ENCODE results near the gene OLFML2A.

The OLFML2A gene

DNA sequence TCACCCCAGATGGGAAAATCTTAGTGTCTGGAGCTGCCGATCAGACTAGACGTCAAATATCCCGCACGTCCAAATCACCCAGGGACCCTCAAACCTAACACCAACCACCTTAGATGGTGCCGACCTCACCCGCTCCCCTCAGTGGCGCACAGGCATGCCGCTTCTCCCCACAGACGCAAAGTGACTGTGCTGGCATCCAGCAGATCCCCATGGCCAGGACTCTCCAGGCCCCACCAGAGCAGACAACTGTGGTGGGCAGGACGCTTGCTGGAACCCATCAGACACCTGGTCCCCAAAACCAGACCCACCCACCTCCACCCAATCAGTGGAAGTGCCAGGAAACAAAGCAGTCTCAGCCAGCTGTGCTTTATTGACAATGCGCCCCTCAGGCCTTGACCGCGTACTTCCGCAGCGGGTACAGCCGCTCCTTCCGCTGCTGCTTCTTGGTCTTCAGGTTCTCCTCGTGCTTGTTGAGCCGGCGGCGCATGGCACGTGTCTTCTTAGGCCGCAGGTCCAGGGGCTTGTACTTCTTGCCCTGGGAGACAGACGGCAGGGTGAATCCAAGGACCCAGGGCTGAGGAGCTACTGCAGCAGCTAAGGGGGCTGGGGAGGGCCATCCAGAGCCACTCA lies 80.7 kb downstream of the OLFML2A start:
- DNase-seq, result no peak

DNA sequence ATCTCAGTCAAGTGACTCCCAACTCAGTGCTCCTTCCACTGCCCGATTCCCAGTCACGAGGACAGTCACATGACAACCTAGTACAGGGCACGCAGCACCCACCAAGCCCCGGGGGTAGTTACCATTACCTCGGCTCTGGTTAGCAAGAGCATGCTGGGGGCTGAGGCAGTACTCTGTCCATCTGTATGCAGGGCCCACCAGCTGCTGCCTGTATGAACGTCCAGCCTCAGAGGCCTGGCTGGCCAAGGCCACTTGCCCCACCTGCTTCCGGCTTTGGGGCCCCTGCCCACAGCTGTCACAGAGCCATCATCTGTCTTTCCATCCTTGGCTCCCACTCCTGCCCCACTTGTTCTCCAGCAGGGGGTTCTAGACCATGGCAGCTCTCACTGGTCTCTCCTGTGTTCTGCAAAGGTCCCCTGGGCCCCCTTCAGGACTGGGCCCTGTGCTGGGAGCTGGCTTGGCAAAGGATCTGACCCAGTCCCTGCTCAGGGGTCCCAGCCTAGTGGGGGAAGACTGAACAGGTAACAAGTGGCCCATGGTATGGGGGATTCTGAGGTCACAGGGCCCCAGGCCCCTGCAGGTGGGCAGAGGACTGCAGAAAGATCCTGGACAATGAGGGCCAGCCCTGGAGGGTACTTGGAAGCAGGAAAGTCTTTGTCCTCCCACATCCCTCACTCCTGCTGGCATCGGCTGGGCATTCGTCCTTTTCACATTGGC lies 81.6 kb downstream of the OLFML2A start:
- DNase-seq, result no peak

DNA sequence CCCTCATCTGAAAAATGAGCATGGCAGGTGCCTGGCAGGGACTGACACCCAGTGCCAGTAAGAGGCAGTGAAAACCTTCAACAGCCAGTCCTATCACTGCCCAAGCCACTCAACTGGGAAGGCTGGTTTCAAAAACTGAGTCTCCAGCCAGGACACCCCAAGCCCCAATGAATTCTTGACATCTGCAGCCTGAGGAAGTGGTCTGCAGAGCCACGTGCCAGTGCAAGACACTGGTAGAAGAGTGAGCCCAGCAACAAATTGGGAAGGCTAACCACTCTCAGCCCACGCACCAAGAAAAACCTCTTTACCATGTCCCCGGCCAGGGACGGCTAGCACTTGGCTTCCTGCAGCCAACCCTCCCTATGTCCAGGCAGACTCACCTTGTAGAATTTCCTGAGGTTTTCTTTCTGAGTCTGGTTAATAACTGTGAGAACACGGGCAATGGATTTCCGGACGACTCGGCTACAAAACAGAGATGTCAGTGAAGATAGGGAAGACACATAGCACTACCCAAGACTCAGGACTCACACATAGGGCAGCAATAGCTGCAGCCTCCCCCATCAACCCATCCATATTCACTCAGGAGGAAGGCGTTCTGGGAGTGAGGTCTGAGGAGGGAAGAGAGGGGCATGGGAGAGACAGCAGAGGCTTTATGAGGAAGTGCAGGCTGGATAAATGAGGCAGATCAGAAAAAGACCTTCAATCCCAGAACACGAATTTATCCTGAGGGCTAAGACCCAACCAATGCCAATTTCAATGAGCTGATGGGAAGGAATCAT lies 83.1 kb downstream of the OLFML2A start:
- DNase-seq, result no peak

DNA sequence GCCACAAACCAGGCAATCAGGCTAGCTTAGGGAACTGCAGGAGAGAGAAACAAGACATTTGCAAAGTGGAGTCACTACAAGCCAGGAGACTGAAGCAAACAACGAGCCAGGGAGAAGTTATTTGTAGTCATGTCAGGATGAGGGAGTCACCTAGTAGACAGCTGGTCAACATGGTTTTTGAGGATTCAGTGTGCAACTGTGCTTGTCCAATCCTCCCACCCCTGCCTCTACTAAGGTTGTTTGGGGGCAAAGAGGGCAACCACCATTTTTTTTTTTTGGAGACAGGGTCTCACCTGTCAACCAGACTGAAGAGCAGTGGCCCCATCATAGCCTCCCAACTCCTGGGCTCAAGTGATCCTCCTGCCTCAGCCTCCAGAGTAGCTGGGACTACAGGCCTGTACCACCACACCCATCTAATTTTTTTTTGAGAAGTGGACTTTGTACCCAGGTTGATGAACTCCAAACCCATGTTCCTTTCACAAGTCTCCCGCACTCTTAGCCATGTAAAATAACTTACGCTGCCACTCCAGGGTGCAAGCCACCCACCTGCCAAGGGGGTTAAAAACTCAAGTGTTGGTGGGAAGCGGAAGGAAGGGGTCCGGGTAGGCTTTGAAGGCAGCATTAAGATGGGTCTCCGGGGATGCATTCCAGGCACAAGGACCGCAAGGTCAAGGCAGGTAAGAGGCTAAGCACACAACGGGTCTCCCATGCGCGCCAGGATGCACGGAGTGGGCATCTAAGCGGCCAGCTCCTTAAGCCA lies 83.8 kb downstream of the OLFML2A start:
- no peak for DNase-seq

DNA sequence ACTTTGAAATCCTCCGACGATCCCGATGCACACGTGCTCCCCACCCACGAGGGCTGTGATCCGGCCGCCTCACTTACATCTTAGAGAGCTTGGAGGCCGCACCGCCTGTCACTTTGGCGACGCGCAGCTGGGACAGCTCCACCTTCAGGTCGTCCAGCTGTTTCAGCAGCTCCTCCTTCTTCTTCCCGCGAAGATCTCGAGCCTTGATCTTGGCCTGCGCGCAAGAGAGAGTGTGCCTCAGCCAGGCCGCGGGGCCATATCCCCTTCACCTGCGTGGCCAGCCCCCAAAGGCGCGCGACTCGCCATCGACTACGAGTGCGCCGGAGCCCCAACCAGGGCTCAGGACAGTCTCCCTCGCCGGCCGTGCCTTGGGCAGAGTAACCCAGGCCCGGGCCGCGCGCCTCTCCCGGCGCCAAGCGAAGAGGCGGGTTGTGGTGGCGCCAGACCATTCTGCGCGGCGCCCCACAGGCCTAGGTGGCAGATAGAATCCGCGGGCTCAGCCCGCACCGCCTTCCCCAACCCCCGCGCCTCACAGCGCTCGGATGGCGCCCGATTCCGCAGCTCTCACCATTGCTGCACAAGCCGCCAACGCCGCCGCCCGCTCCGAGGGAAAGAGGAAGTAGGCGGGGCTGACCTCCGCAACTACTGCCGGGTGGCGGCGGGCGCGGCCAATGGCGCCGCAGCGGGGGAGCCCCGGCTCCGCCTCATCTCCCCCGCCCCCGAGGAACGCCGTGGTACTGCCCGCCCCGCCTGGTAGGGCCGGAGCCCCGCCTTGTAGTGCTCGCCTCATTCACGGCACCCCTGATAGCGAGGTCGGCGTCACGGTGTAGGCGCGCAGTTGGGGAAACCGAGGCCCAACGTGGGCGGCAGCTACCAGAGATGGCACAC lies 84.7 kb downstream of the OLFML2A start, which contains the start of the genes ARPC5L and RPL35:
TSS of gene ARPC5L (plus strand) at position 789 of the 888 bp plus-strand sequence. CDS start 7,161 bp downstream, outside the sequence.
TSS of gene RPL35 (minus strand) at position 616 of the 888 bp plus-strand sequence. CDS start at position 571, 45 bp downstream.
- DNase-seq, result peak; percentile 89

DNA sequence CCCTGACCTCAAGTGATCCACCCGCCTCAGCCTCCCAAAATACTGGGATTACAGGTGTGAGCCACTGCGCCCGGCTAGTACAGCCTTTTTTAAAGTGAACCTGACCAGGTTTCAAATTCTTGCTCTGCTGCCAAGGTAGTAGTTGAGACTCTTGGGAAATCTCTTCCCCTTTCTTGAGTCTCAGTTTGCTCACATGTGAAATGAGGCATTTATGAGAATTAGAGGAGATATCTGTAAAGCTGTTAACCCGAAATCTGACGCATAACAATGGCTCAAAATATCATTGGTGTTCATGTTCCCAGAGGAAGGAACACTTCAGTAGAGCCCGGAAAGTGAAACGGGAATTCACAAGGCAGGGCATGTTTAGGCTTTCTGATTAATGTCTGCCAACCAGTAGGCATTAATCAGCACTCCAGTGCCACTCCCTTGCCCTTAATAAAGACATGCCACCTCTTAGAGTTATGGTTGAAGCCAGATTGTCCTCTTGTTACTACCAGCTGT lies 86.5 kb downstream of the OLFML2A start:
- DNase-seq, result no peak
